Neural crest cell (in vitro differentiated cells): Measurements from ENCODE around the gene TTLL7. TPM values are rescaled to one million over a fixed set of nuclear protein-coding genes. Genes with fewer than 3 reads are reported as not detected.

ENCODE experiments used
- DNase-seq: peaks from one replicate; pipeline ENCODE4 v3.0.0; 2021; ENCODE audit warnings: low read depth, mixed read lengths, low spot score
- H3K27ac Mint-ChIP-seq: one replicate; pipeline ENCODE4 v1.8.0; 2021; ENCODE audit warnings: mild to moderate bottlenecking, mixed read lengths; ENCODE audit not compliant: unreplicated experiment
- H3K27me3 Mint-ChIP-seq: 2 replicates; pipeline ENCODE4 v1.8.0; 2021; ENCODE audit warnings: low read depth, mild to moderate bottlenecking, mixed read lengths
- H3K36me3 Mint-ChIP-seq: 2 replicates; pipeline ENCODE4 v1.8.0; 2021; ENCODE audit warnings: low read depth, mild to moderate bottlenecking, mixed read lengths
- H3K4me1 Mint-ChIP-seq: 2 replicates; pipeline ENCODE4 v1.8.0; 2021; ENCODE audit warnings: mixed read lengths
- H3K4me3 Mint-ChIP-seq: one replicate; pipeline ENCODE4 v1.8.0; 2021; ENCODE audit warnings: mild to moderate bottlenecking, mixed read lengths
- H3K9me3 Mint-ChIP-seq: 2 replicates; pipeline ENCODE4 v1.8.0; 2021; ENCODE audit warnings: mixed read lengths
- CTCF ChIP-seq: fragments of 200-600 bp; sonication (generic); conservative IDR thresholded peaks from 2 replicates; pipeline ENCODE4 v1.5.0; 2021; ENCODE audit warnings: antibody characterized with exemption, mild to moderate bottlenecking
- total RNA-seq: library from RNA; stranded (reverse); gene quantifications from 2 replicates; pipeline ENCODE4 v1.2.1, GENCODE V29; 2021

The TTLL7 gene
- total RNA-seq, 1 donor from 2014 or later: 10.5 TPM

- Mint-ChIP-seq H3K4me1 (no peaks in the 10 kb centered on the region), H3K27ac (no peak overlapping the region), H3K4me3 (no peak overlapping the region), H3K9me3 (peaks cover 6% of the 10 kb centered on the region), H3K27me3 (no peaks in the 10 kb centered on the region), H3K36me3 (no peaks in the 10 kb centered on the region)
- DNase-seq: no peak
- no peak for TF ChIP-seq CTCF
Measured at GRCh38 chr1:84010136-84010535, 11.2 kb upstream of the TTLL7 start.

- Mint-ChIP-seq H3K9me3 (peaks cover 4% of the 10 kb centered on the region), H3K4me3 (no peak overlapping the region), H3K36me3 (no peaks in the 10 kb centered on the region), H3K27ac (no peak overlapping the region), H3K4me1 (no peaks in the 10 kb centered on the region), H3K27me3 (no peaks in the 10 kb centered on the region)
- no peak for TF ChIP-seq CTCF
- DNase-seq: no peak
Measured at GRCh38 chr1:84008631-84009030, 9.7 kb upstream of the TTLL7 start.

GRCh38 chr1:84006591-84006990 lies 7.7 kb upstream of the TTLL7 start:
- TF ChIP-seq CTCF: no peak
- Mint-ChIP-seq H3K27me3 (peaks cover 4% of the 10 kb centered on the region), H3K4me1 (no peaks in the 10 kb centered on the region), H3K9me3 (peaks cover 3% of the 10 kb centered on the region), H3K36me3 (no peaks in the 10 kb centered on the region), H3K4me3 (no peak overlapping the region), H3K27ac (no peak overlapping the region)
- DNase-seq: no peak

- peak overlapping the region; percentile 52 for H3K4me3 Mint-ChIP-seq
- H3K4me1 Mint-ChIP-seq: peaks cover 11% of the 10 kb centered on the region
Measured at GRCh38 chr1:84001501-84001900, 2.6 kb upstream of the TTLL7 start.

GRCh38 chr1:84000954-84001495 lies 2.1 kb upstream of the TTLL7 start:
- Mint-ChIP-seq H3K27me3 (peaks cover 26% of the 10 kb centered on the region), H3K9me3 (no peaks in the 10 kb centered on the region), H3K4me1 (peaks cover 11% of the 10 kb centered on the region), H3K36me3 (no peaks in the 10 kb centered on the region), H3K4me3 (peak overlapping the region; percentile 52), H3K27ac (no peak overlapping the region)
- no peak for TF ChIP-seq CTCF
- no peak for DNase-seq

More at GRCh38 chr1:84001501-84001900, 2.6 kb upstream of the TTLL7 start:
- TF ChIP-seq CTCF: no peak
- Mint-ChIP-seq H3K9me3 (no peaks in the 10 kb centered on the region), H3K36me3 (no peaks in the 10 kb centered on the region), H3K27ac (no peak overlapping the region), H3K27me3 (peaks cover 26% of the 10 kb centered on the region)
- DNase-seq: no peak
